Measurements from ENCODE around the gene PLPPR1. TPM values are rescaled to one million over a fixed set of nuclear protein-coding genes. Genes with fewer than 3 reads are reported as not detected.
"Not testable (repeated sequence)": the region's sequence is repeated elsewhere in the genome, so short reads cannot be mapped to it uniquely, and the experiment has no call there.

The PLPPR1 gene
- total RNA-seq, 2 experiments from 2014 or later = not detected

- POLR2A ChIA-PET, CTCF ChIA-PET: not testable (repeated sequence)
Measured at GRCh38 chr9:101327422-101327909, 298.9 kb downstream of the PLPPR1 start.

GRCh38 chr9:101332362-101332761 is 303.8 kb downstream of the PLPPR1 start:
- ChIA-PET POLR2A (no interaction called here), CTCF (no interaction called here)

GRCh38 chr9:101333490-101333889 is 305.0 kb downstream of the PLPPR1 start:
- ChIA-PET POLR2A (no interaction called here), CTCF (no interaction called here)

- ChIA-PET CTCF (no interaction called here), POLR2A (no interaction called here)
Measured at GRCh38 chr9:101333926-101334702, 305.6 kb downstream of the PLPPR1 start.

GRCh38 chr9:101336091-101336490 is 307.6 kb downstream of the PLPPR1 start:
- ChIA-PET POLR2A (no interaction called here), CTCF (no interaction called here)

GRCh38 chr9:101337237-101337636 is 308.7 kb downstream of the PLPPR1 start:
- POLR2A ChIA-PET = no interaction called here
- CTCF ChIA-PET = no interaction called here

GRCh38 chr9:101341958-101342357 is 313.4 kb downstream of the PLPPR1 start:
- CTCF ChIA-PET = no interaction called here
- POLR2A ChIA-PET = no interaction called here

- CTCF ChIA-PET = no interaction called here
Measured at GRCh38 chr9:101342595-101342994, 314.1 kb downstream of the PLPPR1 start.

GRCh38 chr9:101350285-101350684 is 321.8 kb downstream of the PLPPR1 start:
- ChIA-PET CTCF (no interaction called here), POLR2A (no interaction called here)

More at GRCh38 chr9:101342595-101342994, 314.1 kb downstream of the PLPPR1 start:
- POLR2A ChIA-PET = no interaction called here

- ChIA-PET POLR2A (no interaction called here), CTCF (no interaction called here)
Measured at GRCh38 chr9:101352892-101353463, 324.5 kb downstream of the PLPPR1 start.

GRCh38 chr9:101353683-101354082 is 325.2 kb downstream of the PLPPR1 start:
- ChIA-PET POLR2A (no interaction called here), CTCF (no interaction called here)

GRCh38 chr9:101354143-101354764 is 325.7 kb downstream of the PLPPR1 start:
- CTCF ChIA-PET = no interaction called here

GRCh38 chr9:101354765-101355708 is 326.5 kb downstream of the PLPPR1 start:
- POLR2A ChIA-PET = no interaction called here
- CTCF ChIA-PET = interaction anchor here (1.3 kb wide), 1 partner anchor 19 kb away, joined by 3 read pairs; no protein-coding TSS in a partner anchor

More at GRCh38 chr9:101354143-101354764, 325.7 kb downstream of the PLPPR1 start:
- POLR2A ChIA-PET = no interaction called here

GRCh38 chr9:101356619-101357018 is 328.1 kb downstream of the PLPPR1 start:
- POLR2A ChIA-PET = no interaction called here
- CTCF ChIA-PET = no interaction called here

GRCh38 chr9:101359679-101360078 is 331.2 kb downstream of the PLPPR1 start:
- CTCF ChIA-PET = no interaction called here
- POLR2A ChIA-PET = no interaction called here

GRCh38 chr9:101360647-101361046 is 332.1 kb downstream of the PLPPR1 start:
- ChIA-PET CTCF (no interaction called here), POLR2A (no interaction called here)

GRCh38 chr9:101362450-101362849 is 333.9 kb downstream of the PLPPR1 start:
- POLR2A ChIA-PET = no interaction called here

GRCh38 chr9:101365181-101365580 is 336.7 kb downstream of the PLPPR1 start:
- ChIA-PET POLR2A (no interaction called here), CTCF (no interaction called here)

More at GRCh38 chr9:101362450-101362849, 333.9 kb downstream of the PLPPR1 start:
- CTCF ChIA-PET = no interaction called here

- ChIA-PET CTCF (no interaction called here), POLR2A (no interaction called here)
Measured at GRCh38 chr9:101366038-101366756, 337.7 kb downstream of the PLPPR1 start.

- POLR2A ChIA-PET = no interaction called here
- CTCF ChIA-PET = no interaction called here
Measured at GRCh38 chr9:101367323-101367722, 338.8 kb downstream of the PLPPR1 start.
